IPS-18a (cell line): ENCODE data around the gene BRD3.

Source experiments
- H3K27ac ChIP-seq: one replicate; pipeline ENCODE4 v1.5.1; 2013; ENCODE audit warnings: low read length
- H3K27me3 ChIP-seq: one replicate; pipeline ENCODE4 v1.6.1; 2013; ENCODE audit warnings: mild to moderate bottlenecking, low read length; ENCODE audit not compliant: control insufficient read depth, insufficient read depth
- H3K36me3 ChIP-seq: one replicate; pipeline ENCODE4 v1.6.1; 2013; ENCODE audit warnings: low read depth, low read length; ENCODE audit not compliant: control insufficient read depth
- H3K4me1 ChIP-seq: one replicate; pipeline ENCODE4 v1.6.1; 2013; ENCODE audit warnings: low read depth, low read length; ENCODE audit not compliant: control insufficient read depth
- H3K4me3 ChIP-seq: one replicate; pipeline ENCODE4 v1.5.1; 2013; ENCODE audit warnings: low read length
- H3K9ac ChIP-seq: one replicate; pipeline ENCODE4 v1.6.1; 2013; ENCODE audit warnings: mild to moderate bottlenecking, low read length, moderate library complexity
- H3K9me3 ChIP-seq: one replicate; pipeline ENCODE4 v1.6.1; 2013; ENCODE audit warnings: low read depth, low read length; ENCODE audit not compliant: control insufficient read depth

Gene BRD3

DNA sequence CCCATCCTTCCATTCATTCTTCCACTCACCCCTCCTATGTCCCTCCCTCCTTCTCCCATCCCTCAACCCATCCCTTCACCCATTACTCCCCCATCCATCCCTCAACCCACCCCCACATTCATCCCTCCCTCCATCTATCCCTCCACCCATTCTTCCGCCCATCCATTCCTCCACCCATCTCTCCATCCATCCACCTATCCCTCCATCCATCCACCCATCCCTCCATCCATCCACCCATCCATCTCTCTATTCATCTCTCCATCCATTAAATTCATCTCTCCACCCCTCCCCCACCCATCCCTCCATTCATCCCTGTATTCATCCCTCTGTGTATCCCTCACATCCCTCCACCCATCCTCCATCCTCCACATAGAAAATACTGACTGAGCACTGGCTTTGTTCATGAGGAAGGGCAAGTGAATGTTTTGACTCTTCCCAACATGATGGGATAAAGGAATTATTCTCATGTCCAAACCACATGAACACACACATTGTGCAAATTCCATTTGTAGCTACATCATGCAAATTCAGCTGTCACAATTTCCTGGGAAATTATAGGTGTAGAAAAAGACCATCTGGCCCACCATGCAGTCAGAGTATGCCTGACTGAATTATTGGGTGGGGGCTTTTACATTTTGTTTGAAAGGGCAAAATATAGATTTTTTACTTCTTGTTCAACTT, 68.8 kb downstream of the BRD3 start:
- H3K9me3 ChIP-seq: no peaks in the 10 kb centered on the region
- no peaks in the 10 kb centered on the region for H3K36me3 ChIP-seq
- no peak overlapping the region for H3K4me3 ChIP-seq
- no peak overlapping the region for H3K27ac ChIP-seq
- H3K9ac ChIP-seq: no peak overlapping the region
- no peaks in the 10 kb centered on the region for H3K27me3 ChIP-seq
- no peaks in the 10 kb centered on the region for H3K4me1 ChIP-seq

DNA sequence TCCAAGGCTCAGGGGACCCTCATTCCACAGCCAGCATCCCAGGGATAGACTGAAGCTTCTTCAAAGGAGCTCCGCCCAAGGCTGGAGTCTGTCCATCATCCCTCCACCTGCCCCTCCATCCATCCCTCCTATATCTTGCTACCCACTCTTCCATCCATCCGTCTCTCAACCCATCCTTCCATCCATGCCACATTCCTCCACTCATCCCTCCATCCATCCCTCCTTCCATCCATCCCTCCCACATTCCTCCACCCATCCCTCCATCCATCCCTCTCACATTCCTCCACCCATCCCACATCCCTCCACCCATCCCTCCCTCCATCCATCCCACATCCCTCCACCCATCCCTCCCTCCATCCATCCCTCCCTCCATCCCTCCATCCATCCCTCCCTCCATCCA, 70.2 kb downstream of the BRD3 start:
- no peak overlapping the region for H3K4me3 ChIP-seq
- no peaks in the 10 kb centered on the region for H3K36me3 ChIP-seq
- H3K27me3 ChIP-seq: no peaks in the 10 kb centered on the region
- H3K9me3 ChIP-seq: no peaks in the 10 kb centered on the region
- H3K9ac ChIP-seq: no peak overlapping the region
- H3K4me1 ChIP-seq: no peaks in the 10 kb centered on the region
- no peak overlapping the region for H3K27ac ChIP-seq

DNA sequence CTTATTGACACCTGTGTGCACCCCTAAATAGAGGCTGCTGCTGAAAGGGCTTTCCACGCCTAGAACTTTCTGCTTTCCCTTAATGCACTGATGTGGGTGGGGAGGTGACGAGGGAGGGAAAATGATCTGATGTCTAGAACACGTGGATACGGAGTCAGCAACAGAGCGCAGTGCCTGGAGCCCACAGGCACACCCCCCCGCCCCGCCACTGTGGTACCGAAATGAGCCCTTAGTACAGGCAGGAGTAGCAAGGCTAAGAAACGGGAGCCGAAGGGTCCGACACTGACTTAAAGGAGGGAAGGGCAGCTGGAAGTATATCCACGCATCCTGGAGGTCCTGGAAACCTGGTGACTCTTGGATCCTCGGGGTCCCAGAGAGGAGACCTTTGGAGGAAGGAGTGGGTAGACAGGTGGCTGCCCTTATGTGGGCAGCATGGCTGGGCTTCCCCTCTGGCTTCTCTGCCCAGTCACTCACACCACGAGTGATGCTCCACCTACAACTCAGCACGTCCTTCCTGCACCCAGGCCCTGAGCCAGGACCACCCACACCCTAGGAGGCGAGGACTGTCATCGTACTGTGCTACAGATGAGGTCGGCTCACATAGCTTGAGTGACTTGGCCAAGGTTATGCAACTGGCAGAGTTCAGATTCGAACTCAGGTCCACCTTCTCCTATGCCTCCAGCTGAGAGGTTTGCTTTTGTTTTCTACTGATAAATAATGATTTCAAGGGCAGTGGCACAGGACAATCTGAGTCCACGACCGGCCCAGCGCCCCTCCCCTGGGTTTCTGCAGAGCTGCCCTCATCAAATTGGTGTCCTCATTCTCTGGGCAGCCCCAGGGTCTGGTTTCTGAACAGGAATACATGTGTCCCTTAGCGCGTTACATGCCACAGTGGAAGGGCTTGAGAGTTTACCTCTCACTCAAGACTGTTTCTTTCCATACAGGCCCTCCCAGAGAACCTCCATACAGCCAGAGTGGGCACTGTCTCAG, 71.0 kb downstream of the BRD3 start:
- H3K27ac ChIP-seq: no peak overlapping the region
- H3K9ac ChIP-seq: no peak overlapping the region
- no peaks in the 10 kb centered on the region for H3K4me1 ChIP-seq
- no peak overlapping the region for H3K4me3 ChIP-seq
- H3K27me3 ChIP-seq: no peaks in the 10 kb centered on the region
- H3K9me3 ChIP-seq: no peaks in the 10 kb centered on the region
- H3K36me3 ChIP-seq: no peaks in the 10 kb centered on the region

DNA sequence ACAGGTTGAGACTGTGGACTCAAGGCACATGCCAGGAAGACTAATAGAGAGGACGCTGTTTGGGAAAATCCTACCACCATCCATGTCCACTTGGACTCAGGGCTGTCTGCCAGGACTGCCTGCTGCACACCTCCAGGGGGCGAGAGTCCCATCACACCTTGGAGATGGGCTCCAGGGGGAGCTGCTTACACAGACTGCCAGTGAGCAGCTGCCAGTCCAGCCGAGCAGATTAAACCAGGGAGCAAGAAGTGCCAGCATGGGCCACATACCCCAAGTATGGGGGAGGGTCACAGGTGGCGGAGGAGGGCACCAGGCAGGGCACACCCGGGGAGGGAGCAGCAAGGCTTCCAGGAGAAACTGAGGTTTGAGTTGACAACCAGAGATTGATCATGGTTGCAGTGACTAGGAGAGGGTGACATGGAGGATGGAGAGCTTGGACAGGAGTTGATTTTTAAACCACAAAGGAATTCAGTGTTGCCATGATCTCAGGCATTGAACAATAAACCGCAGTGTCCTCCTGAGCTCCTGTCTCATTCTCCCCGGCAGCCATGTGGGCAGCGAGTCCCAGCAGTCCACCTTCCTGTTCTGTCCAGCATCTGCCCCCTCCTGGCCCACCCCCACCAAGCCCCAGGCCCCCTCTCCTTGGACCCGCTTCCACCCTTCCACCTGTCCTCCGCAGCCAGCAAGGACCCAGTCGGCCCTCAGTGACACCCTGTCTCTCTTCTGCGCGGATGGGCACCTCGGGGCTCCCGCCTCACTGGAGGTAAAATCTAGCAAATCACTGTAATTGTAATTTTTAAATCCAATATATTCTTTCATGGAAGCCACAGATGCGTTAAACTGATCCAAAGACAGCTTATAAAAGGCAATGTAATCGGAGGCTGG, 72.6 kb downstream of the BRD3 start:
- H3K36me3 ChIP-seq: no peaks in the 10 kb centered on the region
- no peaks in the 10 kb centered on the region for H3K9me3 ChIP-seq
- no peak overlapping the region for H3K27ac ChIP-seq
- peaks cover 4% of the 10 kb centered on the region for H3K4me1 ChIP-seq
- H3K9ac ChIP-seq: no peak overlapping the region
- no peaks in the 10 kb centered on the region for H3K27me3 ChIP-seq
- no peak overlapping the region for H3K4me3 ChIP-seq

DNA sequence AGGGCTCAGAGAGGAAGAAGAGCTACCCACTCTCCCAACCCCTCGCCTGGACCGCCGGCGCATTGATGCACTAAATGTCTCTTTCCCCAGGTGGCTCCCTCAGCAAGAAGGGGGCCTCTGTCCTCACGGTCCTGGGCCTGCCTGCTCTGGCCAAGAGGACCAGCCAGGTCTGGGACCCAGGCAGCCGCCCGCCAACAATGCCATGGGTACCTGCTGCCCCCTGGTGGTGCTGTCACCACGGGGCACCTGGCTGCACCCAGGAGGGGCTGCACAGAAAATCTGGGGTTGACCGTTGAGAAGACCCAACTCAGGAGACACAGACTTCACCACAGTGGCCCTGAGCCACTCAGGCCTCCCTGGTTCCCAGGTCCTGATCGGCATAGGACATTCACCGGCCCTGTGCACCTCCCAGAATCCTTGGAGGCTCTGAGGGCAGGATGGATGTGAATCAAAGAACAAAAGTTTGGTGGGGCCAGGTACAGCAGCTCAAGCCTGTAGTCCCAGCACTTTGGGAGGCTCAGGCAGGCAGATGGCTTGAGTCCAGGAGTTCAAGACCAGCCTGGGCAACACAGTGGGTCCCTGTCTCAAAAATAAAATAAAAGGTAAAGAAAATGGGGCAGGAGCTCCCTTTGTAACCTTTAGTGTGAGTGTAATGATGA, 73.3 kb downstream of the BRD3 start:
- Histone ChIP-seq H3K9me3 (no peaks in the 10 kb centered on the region), H3K27me3 (no peaks in the 10 kb centered on the region), H3K27ac (no peak overlapping the region), H3K36me3 (no peaks in the 10 kb centered on the region), H3K9ac (no peak overlapping the region), H3K4me3 (no peak overlapping the region), H3K4me1 (peaks cover 4% of the 10 kb centered on the region)

DNA sequence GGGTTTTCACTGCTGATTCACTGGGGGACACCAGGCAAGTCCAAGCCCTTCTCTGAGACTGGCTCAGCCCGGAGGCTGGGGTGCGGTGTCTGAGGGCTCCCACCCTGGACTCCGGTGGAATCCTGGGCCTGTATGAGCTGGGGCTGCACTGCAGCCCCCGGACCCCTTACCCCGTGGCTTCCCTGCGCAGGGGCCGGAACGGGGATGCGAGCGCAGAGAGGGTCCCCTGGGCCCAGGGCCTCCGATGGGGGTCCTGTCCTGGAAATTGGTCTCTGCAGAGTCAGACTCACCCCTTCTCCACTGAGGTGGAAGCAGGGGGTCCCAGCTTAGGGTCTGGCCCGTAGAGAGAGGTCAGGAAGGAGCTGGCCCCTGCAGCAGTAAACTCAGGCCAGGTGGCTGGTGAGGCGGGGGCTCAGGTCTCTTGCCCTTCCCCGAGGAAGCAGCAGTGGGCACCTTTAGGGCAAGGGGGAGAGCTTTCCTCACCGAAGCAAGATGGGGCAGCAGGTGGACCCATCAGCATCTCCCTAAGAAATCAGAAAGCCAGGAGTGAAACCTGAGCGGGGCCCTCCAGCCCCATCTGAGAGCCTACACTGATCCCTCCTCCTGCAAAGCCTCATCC, 74.1 kb downstream of the BRD3 start:
- Histone ChIP-seq H3K27ac (no peak overlapping the region), H3K36me3 (no peaks in the 10 kb centered on the region), H3K4me1 (peaks cover 4% of the 10 kb centered on the region), H3K4me3 (peak overlapping the region; percentile 76), H3K9ac (no peak overlapping the region), H3K9me3 (no peaks in the 10 kb centered on the region), H3K27me3 (no peaks in the 10 kb centered on the region)

DNA sequence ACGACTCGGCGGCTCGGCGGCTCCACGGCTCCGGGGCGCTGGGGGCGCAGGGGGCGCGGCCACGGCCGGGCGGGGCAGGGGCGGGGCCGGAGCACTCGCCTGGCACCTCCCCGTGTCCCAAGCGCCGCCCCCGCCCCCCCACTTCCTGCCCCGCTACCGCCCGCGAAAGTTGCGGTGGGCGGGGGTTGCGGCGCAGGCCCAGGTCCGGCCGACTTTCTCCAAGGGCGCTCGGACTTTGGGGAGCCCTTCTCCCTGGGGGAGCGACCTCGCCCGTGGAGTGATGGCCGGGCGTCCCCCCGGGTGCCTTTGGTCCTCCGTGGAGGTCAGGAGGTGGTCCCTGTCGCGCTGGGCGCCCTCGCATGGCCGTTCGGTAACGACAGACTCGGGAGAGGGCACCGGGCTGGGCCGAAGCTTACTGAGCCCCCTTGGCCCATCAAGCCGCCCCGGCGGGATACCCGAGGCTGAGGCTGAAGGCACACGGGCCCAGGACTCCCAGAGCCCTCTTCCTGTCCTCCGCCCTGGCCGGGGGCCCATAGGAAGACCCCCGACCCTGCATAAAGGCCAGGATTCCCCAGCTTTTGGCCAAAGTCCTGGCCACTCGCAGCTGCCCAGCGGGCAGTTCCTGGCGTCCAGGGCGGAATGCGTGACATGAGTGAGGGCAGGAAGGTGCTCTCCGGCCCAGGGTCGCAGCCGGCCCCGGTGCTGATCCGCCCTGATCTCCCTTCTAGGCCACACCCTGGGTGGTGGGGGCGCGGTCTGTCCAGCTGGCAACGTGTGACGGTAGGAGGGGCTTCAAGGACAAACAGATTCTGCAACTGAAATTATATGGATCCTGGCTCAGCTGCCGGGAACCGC, 74.8 kb downstream of the BRD3 start:
- H3K4me3 ChIP-seq: peak overlapping the region; percentile 76
- no peaks in the 10 kb centered on the region for H3K9me3 ChIP-seq
- H3K27me3 ChIP-seq: no peaks in the 10 kb centered on the region
- peaks cover 4% of the 10 kb centered on the region for H3K4me1 ChIP-seq
- H3K9ac ChIP-seq: peak overlapping the region; percentile 73
- no peak overlapping the region for H3K27ac ChIP-seq
- no peaks in the 10 kb centered on the region for H3K36me3 ChIP-seq

DNA sequence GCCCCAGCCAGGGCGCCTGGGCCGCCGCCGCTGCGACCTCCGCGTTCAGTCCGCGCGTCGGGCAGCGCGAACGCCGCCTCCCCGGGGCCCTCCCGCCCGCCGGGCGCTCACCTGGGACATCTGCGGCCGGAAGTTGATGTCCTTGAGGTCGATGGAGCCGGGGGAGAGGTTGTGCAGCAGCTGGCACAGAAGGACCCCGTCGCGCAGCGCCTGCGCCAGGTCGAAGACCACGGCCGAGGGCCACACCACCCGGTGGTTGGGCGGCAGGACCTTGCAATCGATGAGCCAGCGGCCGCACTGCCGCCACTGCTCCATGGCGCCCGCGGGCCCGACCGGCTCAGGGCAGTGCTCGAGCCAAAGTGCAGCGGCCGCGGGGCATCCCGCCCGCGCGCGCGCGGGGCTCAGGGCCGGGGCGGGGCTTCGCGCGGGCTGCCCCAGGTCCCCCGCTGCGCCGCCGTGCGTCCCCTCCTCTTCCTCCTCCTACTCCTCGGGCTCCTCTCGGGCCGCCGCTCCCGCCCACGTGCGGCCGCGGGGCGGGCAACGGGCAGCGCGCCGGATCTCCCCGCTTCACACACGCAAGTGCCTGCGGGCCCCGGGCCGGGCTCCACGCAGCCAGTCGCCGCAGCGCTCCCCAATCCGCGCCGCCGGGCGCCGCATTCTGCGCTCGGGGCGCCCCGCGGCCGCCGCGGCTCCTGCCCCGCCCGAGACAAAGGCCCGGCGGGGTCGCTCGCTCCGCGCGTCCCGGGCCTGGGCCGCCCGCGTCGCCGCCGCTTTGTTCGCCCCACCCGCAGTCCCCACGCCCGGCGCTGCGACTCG, 75.7 kb downstream of the BRD3 start, which contains the start of gene VAV2:
VAV2 (minus strand) TSS at position 361 of the 816 bp plus-strand sequence; CDS start at position 315, 46 bp downstream.
- Histone ChIP-seq H3K27ac (no peak within 1 kb of the TSS), H3K4me3 (peak within 1 kb of the TSS; percentile 80), H3K4me1 (peaks cover 4% of the 10 kb centered on the region), H3K27me3 (no peaks in the 10 kb centered on the region), H3K9ac (peak within 1 kb of the TSS; percentile 73), H3K9me3 (no peaks in the 10 kb centered on the region), H3K36me3 (no peaks in the 10 kb centered on the region)

DNA sequence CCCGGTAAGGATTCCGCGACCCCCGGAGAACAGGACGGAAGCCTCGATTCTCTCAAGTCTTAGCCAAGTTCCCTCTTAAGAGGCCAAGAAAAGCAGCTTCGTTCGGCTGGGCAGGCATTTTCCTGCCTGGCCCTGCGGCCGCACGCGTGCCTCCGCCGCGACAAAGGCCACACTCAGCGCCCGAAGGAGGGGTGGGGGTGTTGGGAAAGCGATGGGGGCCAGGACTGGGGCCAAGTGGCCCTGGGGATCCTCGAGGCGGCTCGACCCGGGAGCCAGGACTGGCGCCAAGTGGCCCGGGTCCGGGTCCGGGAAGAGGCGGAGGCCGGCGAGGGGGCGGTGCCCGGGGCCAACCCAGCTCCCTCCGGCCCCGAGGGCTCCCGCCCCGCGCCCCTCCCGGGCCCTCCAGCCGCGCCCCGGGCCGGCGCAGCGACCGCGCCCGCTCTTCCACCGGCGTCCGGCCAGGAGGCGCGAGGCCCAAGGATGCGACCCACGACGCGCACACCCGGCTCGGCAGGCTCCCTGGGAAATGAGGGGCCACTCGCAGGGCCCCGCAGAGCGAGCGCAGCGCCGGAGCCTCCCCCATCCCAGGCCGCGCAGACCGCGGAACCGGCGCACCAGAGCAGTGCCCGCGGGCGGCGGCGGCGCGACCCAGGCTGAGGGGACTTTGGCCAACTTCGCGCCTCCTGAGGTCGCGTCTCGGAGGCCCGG, 76.5 kb downstream of the BRD3 start:
- peak overlapping the region; percentile 80 for H3K4me3 ChIP-seq
- H3K27me3 ChIP-seq: no peaks in the 10 kb centered on the region
- H3K9ac ChIP-seq: peak overlapping the region; percentile 54
- no peaks in the 10 kb centered on the region for H3K9me3 ChIP-seq
- H3K27ac ChIP-seq: no peak overlapping the region
- peaks cover 6% of the 10 kb centered on the region for H3K4me1 ChIP-seq
- no peaks in the 10 kb centered on the region for H3K36me3 ChIP-seq
